ENCODE data around the gene UBE2Z.
"Not testable (repeated sequence)": the region's sequence is repeated elsewhere in the genome, so short reads cannot be mapped to it uniquely, and the experiment has no call there.

Gene UBE2Z

GRCh38 chr17:48905987-48906515, 2.2 kb upstream of the UBE2Z start:
- no peak for DNase-seq

GRCh38 chr17:48907713-48908046, 527 bp upstream of the UBE2Z start:
- no peak for DNase-seq

DNA sequence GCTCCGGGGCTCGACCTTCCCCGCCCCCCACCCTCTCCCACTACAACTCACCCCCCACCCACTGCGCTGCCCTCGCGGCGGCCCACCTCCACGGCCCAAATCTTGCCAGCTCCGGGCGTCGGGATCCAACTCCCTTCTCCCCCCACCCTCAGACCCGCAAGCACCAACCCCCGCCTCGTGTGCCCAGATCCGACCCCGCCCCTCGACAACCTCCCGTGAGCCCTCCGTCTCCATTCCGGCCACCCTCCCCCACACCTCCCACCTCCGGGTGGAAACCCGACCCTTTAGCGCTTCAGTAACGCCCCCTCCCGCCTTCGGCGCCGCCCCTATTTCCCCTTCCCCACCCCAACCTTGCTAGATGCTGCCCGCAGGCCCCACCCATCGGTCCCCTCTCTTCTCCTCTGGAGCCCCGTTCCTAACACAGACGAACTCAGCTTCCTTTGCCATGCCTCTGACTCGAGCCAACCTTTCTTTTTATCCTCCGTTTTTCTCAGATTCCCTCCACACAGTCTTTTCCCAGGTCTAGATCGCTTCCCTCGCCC, 717 bp downstream of the UBE2Z start:
- DNase-seq = peak; percentile 88

- DNase-seq = no peak
Measured at GRCh38 chr17:48909783-48910182, 1.6 kb downstream of the UBE2Z start.

DNA sequence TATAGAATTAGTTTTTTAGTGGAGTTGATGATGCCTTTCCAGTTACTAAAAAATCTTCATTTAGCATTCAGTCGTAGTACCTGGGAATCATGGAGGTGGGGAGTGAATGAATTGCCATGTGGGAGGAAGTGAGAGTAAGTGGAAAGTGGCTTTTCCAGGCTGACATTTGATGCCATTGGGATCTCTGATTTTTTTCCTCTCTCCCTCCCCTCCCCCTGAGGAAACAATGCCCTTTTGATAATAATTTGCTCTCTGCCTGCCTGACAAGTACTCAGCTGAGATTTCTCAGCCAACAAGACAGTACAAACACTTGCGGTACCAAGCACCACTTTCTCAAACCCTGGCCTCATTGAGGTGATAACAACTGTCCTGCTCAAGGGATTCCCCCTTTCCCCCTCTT, 2.2 kb downstream of the UBE2Z start:
- no peak for DNase-seq

DNA sequence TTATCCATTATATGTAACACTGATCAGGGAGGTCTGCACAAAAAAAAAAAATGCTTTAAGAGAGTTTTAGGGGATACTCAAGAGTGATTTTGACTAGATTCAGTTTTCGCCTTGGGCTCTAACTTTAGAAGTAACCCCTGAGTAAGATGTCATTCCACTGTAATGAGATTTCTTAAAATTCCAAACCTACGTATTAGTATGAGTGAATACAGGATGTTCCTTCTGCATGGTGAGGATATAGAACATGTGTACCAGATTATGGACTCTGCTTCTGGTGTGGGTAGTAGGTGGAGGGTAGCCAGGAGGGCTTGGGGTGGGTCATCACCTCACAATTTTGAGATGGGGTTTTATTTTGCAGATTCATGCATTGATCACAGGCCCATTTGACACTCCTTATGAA, 4.3 kb downstream of the UBE2Z start:
- no peak for DNase-seq

DNA sequence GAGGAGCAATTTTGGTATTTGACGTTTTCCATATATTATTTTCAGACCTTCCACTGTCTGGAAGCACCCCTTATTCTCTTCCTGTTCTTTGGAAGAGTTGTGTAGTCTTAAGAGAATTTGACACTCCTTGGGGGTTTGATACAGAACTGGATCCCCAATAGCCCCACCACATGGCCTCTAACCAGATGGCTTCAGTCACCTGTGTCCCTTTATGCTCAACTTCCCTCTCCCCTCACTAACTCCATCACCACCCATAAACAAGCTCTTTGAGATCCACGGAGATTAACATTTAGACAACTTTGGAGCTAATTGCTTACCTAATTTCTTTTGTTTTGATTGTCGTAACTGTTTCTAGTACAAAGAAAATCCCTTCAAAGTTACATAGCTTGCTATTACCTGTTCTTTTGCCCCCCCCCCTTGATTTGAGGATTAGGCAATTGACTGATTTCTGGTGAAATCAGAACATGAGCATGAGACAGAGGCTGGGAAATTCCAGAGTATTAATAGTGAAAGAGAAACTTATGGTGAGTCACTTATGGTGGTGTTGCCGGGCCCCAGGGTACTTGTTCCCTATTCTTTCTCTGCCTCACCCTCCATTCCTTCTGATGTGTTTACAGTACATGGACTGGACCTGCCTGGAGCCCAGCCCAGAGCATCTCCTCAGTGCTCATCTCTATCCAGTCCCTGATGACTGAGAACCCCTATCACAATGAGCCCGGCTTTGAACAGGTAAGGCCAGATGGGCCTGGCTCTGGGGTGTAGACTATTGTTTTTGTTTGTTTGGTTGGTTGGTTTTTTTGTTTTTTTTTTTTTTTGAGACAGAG, 7.5 kb downstream of the UBE2Z start:
- DNase-seq = peak; percentile 69

GRCh38 chr17:48925251-48925990, 17.2 kb downstream of the UBE2Z start:
- no peak for DNase-seq

GRCh38 chr17:48925991-48926342, 17.8 kb downstream of the UBE2Z start:
- DNase-seq = no peak

- no peak for DNase-seq
Measured at GRCh38 chr17:48927978-48928745, 20.0 kb downstream of the UBE2Z start.

- no peak for DNase-seq
Measured at GRCh38 chr17:48928876-48929811, 20.9 kb downstream of the UBE2Z start.

DNA sequence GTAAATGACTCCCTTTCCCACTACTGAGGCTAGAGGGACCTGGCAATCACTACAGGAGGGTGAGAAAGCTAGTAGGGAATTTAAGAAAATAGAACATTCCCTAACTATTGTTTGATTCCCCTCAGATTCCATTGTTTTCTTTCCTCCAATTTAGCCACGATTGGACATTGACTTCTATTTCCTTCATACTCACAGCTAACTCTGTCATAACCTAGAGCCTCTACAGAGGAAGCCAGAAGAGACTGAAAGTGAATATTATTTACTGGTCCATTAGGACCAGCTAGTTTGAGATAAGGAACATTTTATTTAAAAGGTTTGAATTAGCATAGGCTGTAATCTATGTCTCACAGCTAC, 21.6 kb downstream of the UBE2Z start:
- DNase-seq = no peak

GRCh38 chr17:48930435-48930873, 22.2 kb downstream of the UBE2Z start:
- DNase-seq = no peak

- DNase-seq = no peak
Measured at GRCh38 chr17:48933035-48933434, 24.8 kb downstream of the UBE2Z start.

- peak; percentile 92 for DNase-seq
Measured at GRCh38 chr17:48944515-48945260, 36.5 kb downstream of the UBE2Z start, which contains the start of gene SNF8. Gene SNF8, minus strand, starts transcription at chr17:48944842. Its CDS starts 108 bp downstream, at chr17:48944734.

- DNase-seq = not testable (repeated sequence)
Measured at GRCh38 chr17:48945261-48945651, 37.0 kb downstream of the UBE2Z start.

DNA sequence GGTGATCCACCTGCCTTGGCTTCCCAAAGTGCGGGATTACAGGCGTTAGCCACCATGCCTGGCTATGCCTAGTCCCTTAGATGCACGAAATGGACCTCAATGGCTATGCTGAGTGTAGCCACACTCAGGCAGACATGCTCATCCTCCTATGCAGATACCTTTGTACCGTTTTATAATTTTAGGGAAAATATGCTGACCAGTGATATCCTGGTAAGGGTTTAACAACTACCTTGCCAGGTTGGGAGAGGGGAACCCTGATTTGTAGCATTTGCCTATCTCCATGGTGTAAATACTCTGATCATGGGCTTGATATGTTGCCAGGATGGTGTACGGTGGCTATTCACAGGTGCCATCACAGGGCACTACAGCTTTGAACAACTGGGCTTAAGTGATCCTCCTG, 43.4 kb downstream of the UBE2Z start:
- DNase-seq = no peak

- DNase-seq = no peak
Measured at GRCh38 chr17:48952904-48953303, 44.7 kb downstream of the UBE2Z start.

GRCh38 chr17:48954300-48954755, 46.1 kb downstream of the UBE2Z start:
- DNase-seq = no peak

DNA sequence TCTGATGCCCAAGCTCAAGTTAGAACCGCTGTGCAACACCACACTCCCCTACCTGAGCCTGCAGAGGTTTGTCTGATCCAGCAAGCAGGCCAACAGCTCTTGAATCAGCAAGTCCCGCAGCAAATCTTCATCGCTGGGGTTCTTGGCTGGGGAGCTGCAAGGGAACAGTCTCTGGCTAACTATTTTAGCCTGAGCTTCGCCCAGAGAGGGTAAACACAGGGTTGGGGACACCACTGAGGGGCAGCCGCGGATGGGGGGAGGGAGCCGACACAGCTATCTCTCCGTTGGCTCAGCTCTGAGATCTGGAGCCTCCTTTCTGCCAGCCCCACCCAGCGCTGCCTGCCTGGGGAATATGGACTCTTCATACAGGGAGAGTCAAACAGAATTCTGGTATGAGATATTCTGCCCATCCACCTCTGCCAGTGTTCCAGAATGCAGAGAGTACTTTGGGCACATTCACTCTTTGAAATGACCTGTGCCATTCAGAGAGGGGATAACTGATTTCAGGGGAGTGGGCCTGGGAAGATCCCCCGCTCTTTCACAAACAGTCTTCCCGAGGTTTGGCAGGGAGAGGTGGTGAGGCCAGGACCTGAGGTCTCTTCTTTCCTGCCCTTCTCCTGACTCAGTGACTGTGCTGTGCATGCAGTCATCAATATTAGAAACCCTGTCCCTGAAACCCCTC, 52.8 kb downstream of the UBE2Z start:
- DNase-seq = no peak

Measured in stimulated activated CD4-positive, alpha-beta T cell treated with anti-CD3 and anti-CD28 coated beads, Interleukin-4, amount 100 ng/mL, for 24 hours (primary cell).